ENCODE measurements around the gene RPS19BP1.

The RPS19BP1 gene

GRCh38 chr22:39559456-39560105 is 27.0 kb upstream of the RPS19BP1 start:
- DNase-seq (ENCODE audit: low read depth in 2 of 2), result no peak

- no peak for DNase-seq (ENCODE audit: low read depth in 2 of 2)
Measured at GRCh38 chr22:39558950-39559349, 26.4 kb upstream of the RPS19BP1 start.

GRCh38 chr22:39558254-39558727 is 25.7 kb upstream of the RPS19BP1 start:
- no peak for DNase-seq (ENCODE audit: low read depth in 2 of 2)

- DNase-seq (ENCODE audit: low read depth in 2 of 2), result no peak
Measured at GRCh38 chr22:39556970-39557841, 24.7 kb upstream of the RPS19BP1 start.

- no peak for DNase-seq (ENCODE audit: low read depth in 2 of 2)
Measured at GRCh38 chr22:39554151-39554550, 21.6 kb upstream of the RPS19BP1 start.

- no peak for DNase-seq (ENCODE audit: low read depth in 2 of 2)
Measured at GRCh38 chr22:39553429-39553828, 20.9 kb upstream of the RPS19BP1 start.

- no peak for DNase-seq (ENCODE audit: low read depth in 2 of 2)
Measured at GRCh38 chr22:39547587-39547947, 15.0 kb upstream of the RPS19BP1 start.

- DNase-seq (ENCODE audit: low read depth in 2 of 2), result no peak
Measured at GRCh38 chr22:39546889-39547586, 14.5 kb upstream of the RPS19BP1 start.

- DNase-seq (ENCODE audit: low read depth in 2 of 2), result peak in 1 of 2 donors; percentile 36
Measured at GRCh38 chr22:39545386-39546365, 13.1 kb upstream of the RPS19BP1 start.

- no peak for DNase-seq (ENCODE audit: low read depth in 2 of 2)
Measured at GRCh38 chr22:39543095-39543494, 10.5 kb upstream of the RPS19BP1 start.

- DNase-seq (ENCODE audit: low read depth in 2 of 2), result no peak
Measured at GRCh38 chr22:39537975-39538374, 5.4 kb upstream of the RPS19BP1 start.

GRCh38 chr22:39536711-39537110 is 4.2 kb upstream of the RPS19BP1 start:
- no peak for DNase-seq (ENCODE audit: low read depth in 2 of 2)

- DNase-seq (ENCODE audit: low read depth in 2 of 2), result no peak
Measured at GRCh38 chr22:39535831-39536449, 3.4 kb upstream of the RPS19BP1 start.

GRCh38 chr22:39535357-39535725 is 2.8 kb upstream of the RPS19BP1 start:
- no peak for DNase-seq (ENCODE audit: low read depth in 2 of 2)

- peak; percentile 57 for DNase-seq (ENCODE audit: low read depth in 2 of 2)
Measured at GRCh38 chr22:39534591-39535356, 2.2 kb upstream of the RPS19BP1 start.

GRCh38 chr22:39534092-39534506 is 1.6 kb upstream of the RPS19BP1 start:
- no peak for DNase-seq (ENCODE audit: low read depth in 2 of 2)

GRCh38 chr22:39530692-39531331 is 1.7 kb downstream of the RPS19BP1 start:
- no peak for DNase-seq (ENCODE audit: low read depth in 2 of 2)

GRCh38 chr22:39530116-39530515 is 2.4 kb downstream of the RPS19BP1 start:
- no peak for DNase-seq (ENCODE audit: low read depth in 2 of 2)

GRCh38 chr22:39529487-39529851 is 3.1 kb downstream of the RPS19BP1 start:
- DNase-seq (ENCODE audit: low read depth in 2 of 2), result no peak

Measured in activated CD8-positive, alpha-beta memory T cell treated with anti-CD3 and anti-CD28 coated beads for 4 hours (primary cell).